ENCODE data around the gene PTPRG. TPM values are rescaled to one million over a fixed set of nuclear protein-coding genes. Genes with fewer than 3 reads are reported as not detected.

Gene PTPRG
- total RNA-seq, 1 donor from 2014 or later = 39.6 TPM

- Histone ChIP-seq H3K4me2 (ENCODE audit: low read length) (no peak overlapping the region), H3K4me3 (ENCODE audit: insufficient read depth, low read depth, low read length) (no peak overlapping the region), H4K20me1 (ENCODE audit: insufficient read depth, low read length) (no peaks in the 10 kb centered on the region), H3K79me2 (ENCODE audit: insufficient read depth, low read length) (no peaks in the 10 kb centered on the region), H2AFZ (ENCODE audit: low read depth, low read length) (no peak overlapping the region), H3K4me1 (ENCODE audit: insufficient read depth, low read length) (peaks cover 5% of the 10 kb centered on the region), H3K9ac (ENCODE audit: low read length) (no peak overlapping the region), H3K27ac (ENCODE audit: low read depth, low read length) (no peak overlapping the region), H3K9me3 (ENCODE audit: insufficient read depth, low read depth, low read length) (no peaks in the 10 kb centered on the region), H3K27me3 (ENCODE audit: insufficient read depth, low read length) (no peaks in the 10 kb centered on the region), H3K36me3 (ENCODE audit: insufficient read depth, low read length) (no peaks in the 10 kb centered on the region)
- no peak for TF ChIP-seq CTCF (IDR thresholded peaks at IDR 0.05; ENCODE audit: insufficient read depth, low read depth, low read length)
- TF ChIP-seq EZH2 (IDR thresholded peaks at IDR 0.05; ENCODE audit: insufficient read depth, low read length) = no peak
- Mint-ChIP-seq H3K36me3 (ENCODE audit: low read depth, unreplicated experiment) (no peaks in the 10 kb centered on the region), H3K4me3 (ENCODE audit: unreplicated experiment) (no peak overlapping the region), H3K27me3 (ENCODE audit: low read depth, unreplicated experiment) (no peaks in the 10 kb centered on the region), H3K27ac (ENCODE audit: unreplicated experiment) (no peak overlapping the region), H3K9me3 (ENCODE audit: unreplicated experiment) (peaks cover 14% of the 10 kb centered on the region), H3K4me1 (ENCODE audit: low read depth, unreplicated experiment) (peaks cover 20% of the 10 kb centered on the region)
- FAIRE-seq = no peak
- no peak for DNase-seq (ENCODE audit: low read depth)
These were observed 551.7 kb downstream of the PTPRG start for GRCh38 chr3:62113092-62113491.

DNA sequence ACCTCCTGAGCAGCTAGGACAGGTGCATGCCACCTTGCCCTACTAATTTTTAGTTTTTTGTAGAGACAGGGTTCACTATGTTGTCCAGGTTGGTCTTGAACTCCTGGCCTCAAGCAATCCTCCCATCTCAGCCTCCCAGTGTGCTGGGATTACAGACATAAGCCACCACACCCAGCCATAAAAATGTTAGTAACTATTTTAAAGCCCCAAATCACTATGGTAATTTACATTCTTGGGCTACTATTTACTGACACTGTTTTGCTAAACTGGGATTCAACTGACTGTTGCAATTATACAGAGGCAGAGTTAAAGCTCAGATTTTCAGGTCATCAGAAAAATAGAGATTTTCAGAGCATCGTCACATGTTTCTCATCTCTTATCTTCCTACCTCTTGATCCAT lies 553.4 kb downstream of the PTPRG start:
- H3K4me3 ChIP-seq (ENCODE audit: insufficient read depth, low read depth, low read length) = no peak overlapping the region
- Mint-ChIP-seq H3K4me3 (ENCODE audit: unreplicated experiment) (no peak overlapping the region), H3K36me3 (ENCODE audit: low read depth, unreplicated experiment) (no peaks in the 10 kb centered on the region), H3K27me3 (ENCODE audit: low read depth, unreplicated experiment) (no peaks in the 10 kb centered on the region), H3K9me3 (ENCODE audit: unreplicated experiment) (peaks cover under 1% of the 10 kb centered on the region), H3K4me1 (ENCODE audit: low read depth, unreplicated experiment) (peaks cover 13% of the 10 kb centered on the region), H3K27ac (ENCODE audit: unreplicated experiment) (no peak overlapping the region)
- no peak overlapping the region for H3K4me2 ChIP-seq (ENCODE audit: low read length)
- H3K36me3 ChIP-seq (ENCODE audit: insufficient read depth, low read length) = no peaks in the 10 kb centered on the region
- TF ChIP-seq CTCF (IDR thresholded peaks at IDR 0.05; ENCODE audit: insufficient read depth, low read depth, low read length) = no peak
- no peak for TF ChIP-seq EZH2 (IDR thresholded peaks at IDR 0.05; ENCODE audit: insufficient read depth, low read length)
- peaks cover 4% of the 10 kb centered on the region for H3K4me1 ChIP-seq (ENCODE audit: insufficient read depth, low read length)
- FAIRE-seq = no peak
- no peak overlapping the region for H2AFZ ChIP-seq (ENCODE audit: low read depth, low read length)
- no peaks in the 10 kb centered on the region for H3K79me2 ChIP-seq (ENCODE audit: insufficient read depth, low read length)
- H3K9ac ChIP-seq (ENCODE audit: low read length) = no peak overlapping the region
- no peaks in the 10 kb centered on the region for H4K20me1 ChIP-seq (ENCODE audit: insufficient read depth, low read length)
- no peak for DNase-seq (ENCODE audit: low read depth)
- H3K27ac ChIP-seq (ENCODE audit: low read depth, low read length) = no peak overlapping the region
- no peaks in the 10 kb centered on the region for H3K27me3 ChIP-seq (ENCODE audit: insufficient read depth, low read length)
- no peaks in the 10 kb centered on the region for H3K9me3 ChIP-seq (ENCODE audit: insufficient read depth, low read depth, low read length)

GRCh38 chr3:62117903-62118548 lies 556.7 kb downstream of the PTPRG start:
- no peak for FAIRE-seq
- no peaks in the 10 kb centered on the region for H3K27me3 Mint-ChIP-seq (ENCODE audit: low read depth, unreplicated experiment)
- no peak for TF ChIP-seq EZH2 (IDR thresholded peaks at IDR 0.05; ENCODE audit: insufficient read depth, low read length)
- TF ChIP-seq CTCF (IDR thresholded peaks at IDR 0.05; ENCODE audit: insufficient read depth, low read depth, low read length) = no peak

More at GRCh38 chr3:62117903-62118548, 556.7 kb downstream of the PTPRG start:
- Histone ChIP-seq H3K36me3 (ENCODE audit: insufficient read depth, low read length) (no peaks in the 10 kb centered on the region), H2AFZ (ENCODE audit: low read depth, low read length) (no peak overlapping the region), H3K4me1 (ENCODE audit: insufficient read depth, low read length) (no peaks in the 10 kb centered on the region), H3K27ac (ENCODE audit: low read depth, low read length) (no peak overlapping the region), H4K20me1 (ENCODE audit: insufficient read depth, low read length) (no peaks in the 10 kb centered on the region), H3K27me3 (ENCODE audit: insufficient read depth, low read length) (no peaks in the 10 kb centered on the region), H3K4me3 (ENCODE audit: insufficient read depth, low read depth, low read length) (no peak overlapping the region), H3K9ac (ENCODE audit: low read length) (no peak overlapping the region), H3K9me3 (ENCODE audit: insufficient read depth, low read depth, low read length) (peaks cover 2% of the 10 kb centered on the region), H3K79me2 (ENCODE audit: insufficient read depth, low read length) (no peaks in the 10 kb centered on the region), H3K4me2 (ENCODE audit: low read length) (no peak overlapping the region)
- H3K4me3 Mint-ChIP-seq (ENCODE audit: unreplicated experiment) = no peak overlapping the region
- H3K27ac Mint-ChIP-seq (ENCODE audit: unreplicated experiment) = no peak overlapping the region
- no peak for DNase-seq (ENCODE audit: low read depth)
- peaks cover 7% of the 10 kb centered on the region for H3K36me3 Mint-ChIP-seq (ENCODE audit: low read depth, unreplicated experiment)
- H3K9me3 Mint-ChIP-seq (ENCODE audit: unreplicated experiment) = no peaks in the 10 kb centered on the region
- no peaks in the 10 kb centered on the region for H3K4me1 Mint-ChIP-seq (ENCODE audit: low read depth, unreplicated experiment)
